Suprapubic skin (tissue), 4 donors: ENCODE results near the gene TRIM43.
"Not testable (repeated sequence)": the region's sequence is repeated elsewhere in the genome, so short reads cannot be mapped to it uniquely, and the experiment has no call there.

Source experiments
- CTCF ChIP-seq, 2 donors: fragments of 200-600 bp in 1 of 2; fragments of 450-650 bp in 1 of 2; sonication (generic) in 1 of 2; IDR thresholded peaks; one replicate each; pipeline ENCODE4 v1.5.1; 2016 to 2019; ENCODE audit warnings: antibody characterized with exemption in 2 of 2, mild to moderate bottlenecking in 1 of 2, moderate library complexity in 1 of 2
- EP300 ChIP-seq: sonication (generic); formaldehyde crosslinking; IDR thresholded peaks from one replicate; pipeline ENCODE4 v1.6.1; 2017; ENCODE audit warnings: antibody characterized with exemption
- POLR2A ChIP-seq, 2 donors: fragments of 450-650 bp; IDR thresholded peaks; one replicate each; pipeline ENCODE4 v1.6.1; 2017; ENCODE audit warnings: antibody characterized with exemption in 2 of 2, mild to moderate bottlenecking in 2 of 2, moderate library complexity in 2 of 2
- POLR2AphosphoS5 ChIP-seq, 3 donors: sonication (generic); formaldehyde crosslinking; IDR thresholded peaks; one replicate each; pipeline ENCODE4 v1.6.1; 2017; ENCODE audit warnings: antibody characterized with exemption in 3 of 3

- TF ChIP-seq CTCF (IDR thresholded peaks at IDR 0.05); POLR2A (IDR thresholded peaks at IDR 0.05); POLR2AphosphoS5 (IDR thresholded peaks at IDR 0.05); EP300: not testable (repeated sequence)
Measured at GRCh38 chr2:95608356-95608755, 16.6 kb downstream of the TRIM43 start.
